Activated naive CD8-positive, alpha-beta T cell (primary cell): ENCODE data around the gene WDR82.

Source experiments
- H3K27ac Mint-ChIP-seq: one replicate; pipeline ENCODE4 v1.8.0; 2021; ENCODE audit warnings: mixed read lengths
- H3K27me3 Mint-ChIP-seq: one replicate; pipeline ENCODE4 v1.8.0; 2021; ENCODE audit warnings: mixed read lengths
- H3K36me3 Mint-ChIP-seq: one replicate; pipeline ENCODE4 v1.8.0; 2021; ENCODE audit warnings: mixed read lengths
- H3K4me1 Mint-ChIP-seq: one replicate; pipeline ENCODE4 v1.8.0; 2021; ENCODE audit warnings: low read depth, mixed read lengths
- H3K4me3 Mint-ChIP-seq: one replicate; pipeline ENCODE4 v1.8.0; 2021; ENCODE audit warnings: mild to moderate bottlenecking, mixed read lengths
- H3K9me3 Mint-ChIP-seq: one replicate; pipeline ENCODE4 v1.8.0; 2021; ENCODE audit warnings: low read depth, mixed read lengths

The WDR82 gene

DNA sequence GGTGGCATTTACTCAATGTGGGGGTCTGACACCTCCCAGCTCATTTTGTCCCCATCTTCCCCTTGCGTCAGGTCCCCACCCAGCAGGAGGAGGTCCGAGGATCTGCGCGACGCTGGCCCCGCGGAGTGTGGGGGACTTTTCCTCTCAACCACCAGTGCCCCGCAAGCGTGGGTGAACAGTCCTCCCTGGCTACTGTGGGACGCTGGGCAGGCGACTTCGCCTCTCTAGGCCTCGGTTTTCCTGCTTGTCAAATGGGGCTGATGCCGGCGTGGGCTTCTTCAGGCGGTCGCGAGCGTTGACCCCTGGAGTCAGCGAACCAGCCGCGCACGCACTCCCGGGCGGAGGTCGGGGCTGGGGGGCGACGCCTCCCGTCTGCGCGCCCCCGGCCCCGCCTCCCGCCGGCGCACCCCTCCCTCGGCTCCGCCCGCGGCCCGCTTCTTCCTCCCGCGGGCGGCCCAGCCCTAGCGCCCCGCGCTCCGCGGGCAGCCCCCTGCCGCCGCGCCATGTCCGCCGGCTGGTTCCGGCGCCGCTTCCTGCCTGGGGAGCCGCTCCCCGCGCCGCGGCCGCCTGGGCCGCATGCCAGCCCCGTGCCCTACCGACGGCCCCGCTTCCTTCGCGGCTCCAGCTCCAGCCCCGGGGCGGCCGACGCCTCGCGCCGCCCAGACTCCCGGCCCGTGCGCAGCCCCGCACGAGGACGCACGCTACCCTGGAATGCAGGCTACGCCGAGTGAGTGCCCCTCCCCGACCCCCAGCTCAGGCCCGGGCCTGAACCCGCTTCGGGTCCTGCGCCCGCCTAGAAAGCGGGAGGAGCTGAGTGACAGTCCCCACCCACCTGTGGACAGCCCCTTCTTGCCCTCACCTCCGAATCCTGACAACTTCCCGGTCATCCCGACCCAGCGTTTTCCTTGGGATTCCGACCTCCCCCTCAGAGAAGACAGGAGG lies 32.9 kb downstream of the WDR82 start, which contains the start of gene PPM1M:
TSS of gene PPM1M (plus strand) at position 438 of the 942 bp plus-strand sequence. CDS start at position 504, 66 bp downstream.
- peaks cover 82% of the 10 kb centered on the region for H3K4me1 Mint-ChIP-seq
- H3K27ac Mint-ChIP-seq, result peak within 1 kb of the TSS; percentile 89
- H3K36me3 Mint-ChIP-seq, result peaks cover 5% of the 10 kb centered on the region
- H3K9me3 Mint-ChIP-seq, result no peaks in the 10 kb centered on the region
- H3K27me3 Mint-ChIP-seq, result no peaks in the 10 kb centered on the region
- peak within 1 kb of the TSS; percentile 90 for H3K4me3 Mint-ChIP-seq

DNA sequence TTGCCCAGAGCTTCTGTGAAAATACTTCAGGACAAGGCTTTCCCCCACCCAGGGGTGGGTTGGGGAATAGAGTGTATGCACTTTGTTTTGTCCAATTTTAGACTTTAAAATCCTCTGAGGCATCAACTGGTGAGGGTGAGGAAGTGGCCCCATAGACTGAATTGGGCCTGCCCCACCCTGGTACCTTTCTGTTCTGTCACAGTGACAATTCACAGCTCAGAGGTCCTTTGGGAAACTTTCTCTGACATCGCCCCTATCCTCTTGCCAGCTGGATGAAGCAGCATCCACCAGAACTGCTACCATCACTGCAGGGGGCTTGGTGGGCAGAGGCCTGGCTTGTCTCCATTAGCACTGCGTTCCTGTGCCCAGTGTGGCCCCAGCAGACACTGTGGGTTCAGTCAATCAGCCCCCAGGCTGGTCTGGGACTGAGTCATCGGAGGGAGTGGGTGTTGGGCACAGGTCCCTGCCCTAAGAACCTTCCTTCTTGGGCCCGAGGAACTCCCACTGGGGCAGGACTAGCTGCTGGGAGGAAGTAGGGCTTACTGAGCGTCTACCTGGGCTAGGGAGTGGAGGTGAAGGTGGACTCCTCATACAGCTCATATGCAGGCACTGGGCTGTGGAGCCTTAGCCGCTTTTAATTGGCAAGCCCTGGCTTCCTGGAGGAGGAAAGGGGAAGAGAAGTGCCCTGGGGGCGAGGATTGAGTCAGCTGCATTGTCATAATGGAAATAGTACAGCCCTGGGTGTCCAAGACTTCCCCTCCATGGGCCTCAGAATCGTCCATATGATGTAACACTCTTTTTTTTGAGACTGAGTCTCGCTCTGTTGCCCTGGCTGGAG lies 34.4 kb downstream of the WDR82 start:
- Mint-ChIP-seq H3K4me3 (peak overlapping the region; percentile 81), H3K27ac (peak overlapping the region; percentile 89), H3K36me3 (peaks cover 3% of the 10 kb centered on the region), H3K4me1 (peaks cover 79% of the 10 kb centered on the region), H3K27me3 (no peaks in the 10 kb centered on the region), H3K9me3 (no peaks in the 10 kb centered on the region)

DNA sequence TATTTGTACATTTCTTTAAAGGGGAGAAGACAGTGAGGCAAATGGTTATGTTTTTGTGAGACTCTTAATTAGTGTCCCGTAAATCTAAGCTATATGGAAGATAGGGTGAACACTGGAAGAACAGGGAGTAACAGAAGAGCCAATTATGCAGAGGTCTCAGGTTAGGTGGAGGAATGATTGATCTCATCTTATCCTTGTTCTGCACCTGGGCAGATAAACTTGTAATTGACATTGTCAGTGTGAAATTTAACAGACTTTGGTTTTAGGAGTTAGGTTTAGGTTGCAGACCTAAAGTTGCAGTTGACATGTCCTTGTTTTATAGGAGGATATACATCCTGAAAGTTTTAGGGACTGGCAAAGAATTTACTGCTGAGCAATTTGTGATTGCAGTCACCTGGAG lies 36.4 kb downstream of the WDR82 start:
- Mint-ChIP-seq H3K27ac (peak overlapping the region; percentile 87), H3K9me3 (no peaks in the 10 kb centered on the region), H3K4me1 (peaks cover 70% of the 10 kb centered on the region), H3K27me3 (no peaks in the 10 kb centered on the region), H3K4me3 (peak overlapping the region; percentile 36), H3K36me3 (no peaks in the 10 kb centered on the region)

DNA sequence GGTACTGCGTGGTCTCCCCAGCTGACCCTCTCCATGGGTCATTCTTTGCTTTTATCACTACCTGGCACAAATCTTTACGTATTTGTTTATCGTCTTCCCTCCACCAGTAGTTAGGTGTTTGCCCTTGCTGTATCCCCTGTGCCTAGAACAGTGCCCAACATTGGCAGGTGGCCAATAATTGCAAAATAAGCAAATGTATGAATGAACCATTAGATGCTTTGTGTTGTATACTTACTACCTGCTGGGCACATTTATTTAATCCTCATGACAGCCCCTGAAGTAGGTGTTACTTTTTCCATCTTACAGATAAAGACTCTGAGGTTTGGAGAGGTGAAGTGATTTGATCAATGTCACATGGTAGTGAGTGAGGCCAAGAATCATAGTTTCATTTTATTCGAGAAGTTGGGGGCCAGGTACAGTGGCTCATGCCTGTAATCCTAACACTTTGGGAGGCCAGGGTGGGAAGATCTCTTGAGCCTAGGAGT lies 37.5 kb downstream of the WDR82 start:
- Mint-ChIP-seq H3K4me3 (peak overlapping the region; percentile 99), H3K27me3 (no peaks in the 10 kb centered on the region), H3K9me3 (no peaks in the 10 kb centered on the region), H3K36me3 (no peaks in the 10 kb centered on the region), H3K4me1 (peaks cover 72% of the 10 kb centered on the region), H3K27ac (peak overlapping the region; percentile 91)

DNA sequence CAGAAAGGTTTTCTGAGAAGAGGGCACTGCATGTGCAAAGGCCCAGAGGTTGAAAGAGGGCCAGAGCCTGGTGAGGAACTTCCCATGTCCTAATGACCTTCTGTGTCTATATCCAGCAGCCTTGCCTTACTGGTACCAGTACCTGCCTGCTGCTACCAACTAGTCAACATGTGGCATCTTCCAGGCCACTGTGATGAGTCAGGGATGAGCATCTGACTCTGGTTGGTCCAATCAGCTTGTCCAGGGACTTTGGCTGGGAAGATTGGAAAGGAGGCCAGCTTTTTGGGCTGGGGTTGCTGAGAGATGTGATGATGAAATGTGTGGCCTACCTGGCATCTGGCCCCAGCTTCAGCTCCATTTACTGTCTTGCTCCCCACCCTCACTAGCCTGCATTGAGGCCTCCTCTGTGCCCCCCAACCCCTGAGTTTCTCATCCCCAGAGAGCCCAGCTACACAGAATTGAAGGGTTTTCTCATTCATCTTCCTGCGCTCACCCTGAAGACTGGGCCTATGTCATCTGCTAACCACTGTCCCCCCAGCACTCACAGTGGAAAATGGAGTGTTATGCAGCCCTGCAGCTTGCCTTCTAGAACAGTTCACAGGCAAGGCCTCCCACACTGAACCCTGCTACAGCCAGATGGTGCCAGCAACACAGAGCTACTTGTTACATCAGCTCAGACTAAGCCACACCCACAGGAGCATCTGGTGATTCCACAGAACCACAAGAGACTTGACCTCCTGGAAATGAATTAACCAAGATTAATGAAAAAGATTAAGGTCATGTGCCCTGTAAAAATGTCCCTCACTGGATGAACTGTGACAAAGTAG lies 38.2 kb downstream of the WDR82 start:
- Mint-ChIP-seq H3K36me3 (no peaks in the 10 kb centered on the region), H3K9me3 (no peaks in the 10 kb centered on the region), H3K4me3 (peak overlapping the region; percentile 99), H3K27ac (peak overlapping the region; percentile 91), H3K27me3 (no peaks in the 10 kb centered on the region), H3K4me1 (peaks cover 78% of the 10 kb centered on the region)

DNA sequence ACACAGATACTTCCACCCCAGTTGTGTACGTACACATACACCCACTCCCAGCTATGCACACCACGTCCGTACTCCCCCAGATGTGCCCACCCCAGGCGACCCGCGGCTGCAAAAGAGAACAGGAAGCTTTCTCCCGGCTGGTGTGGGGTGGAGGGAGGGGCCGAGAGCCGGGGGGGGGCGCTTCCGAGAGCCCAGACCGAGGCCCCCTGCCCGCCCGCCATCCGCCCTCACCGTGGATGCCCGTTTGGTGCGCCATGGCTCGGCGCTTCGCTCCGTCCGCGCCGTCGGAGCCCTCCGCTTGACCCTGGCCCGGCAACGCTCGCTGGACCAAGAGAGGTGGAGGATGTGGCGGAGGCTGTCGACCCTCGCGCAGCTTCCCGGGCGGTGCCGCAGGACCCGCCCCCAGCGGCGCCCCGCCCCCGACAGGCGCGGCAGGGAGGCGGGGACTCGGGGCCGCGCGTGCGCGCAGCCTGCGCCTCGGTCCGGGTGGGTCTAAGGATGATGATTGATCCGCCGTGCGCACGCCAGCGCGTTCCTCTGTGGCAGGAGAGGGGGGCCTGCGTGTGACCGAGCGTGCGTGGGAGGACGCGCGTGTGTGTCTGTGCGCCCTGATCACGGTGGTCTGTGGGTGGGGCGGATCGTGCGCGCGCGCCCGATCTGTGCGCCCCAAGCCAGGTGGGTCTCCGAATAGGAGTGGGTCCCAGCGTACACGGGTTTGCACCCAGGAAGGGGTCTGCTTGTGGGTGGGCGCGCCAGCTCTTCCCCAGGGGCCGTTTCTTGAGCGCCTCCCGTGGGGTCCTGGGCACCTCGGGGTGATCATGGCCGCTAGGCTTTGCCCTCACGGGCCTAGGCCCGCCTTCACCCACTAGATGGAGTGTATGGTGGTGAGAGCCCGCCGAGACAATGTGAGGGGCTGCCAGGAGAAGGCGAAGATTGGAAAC lies 39.4 kb downstream of the WDR82 start, which contains the start of gene TWF2:
TSS of gene TWF2 (minus strand) at position 398 of the 941 bp plus-strand sequence. CDS start at position 256, 142 bp downstream.
- Mint-ChIP-seq H3K27me3 (no peaks in the 10 kb centered on the region), H3K4me3 (peak within 1 kb of the TSS; percentile 99), H3K27ac (peak within 1 kb of the TSS; percentile 95), H3K36me3 (no peaks in the 10 kb centered on the region), H3K4me1 (peaks cover 76% of the 10 kb centered on the region), H3K9me3 (no peaks in the 10 kb centered on the region)

DNA sequence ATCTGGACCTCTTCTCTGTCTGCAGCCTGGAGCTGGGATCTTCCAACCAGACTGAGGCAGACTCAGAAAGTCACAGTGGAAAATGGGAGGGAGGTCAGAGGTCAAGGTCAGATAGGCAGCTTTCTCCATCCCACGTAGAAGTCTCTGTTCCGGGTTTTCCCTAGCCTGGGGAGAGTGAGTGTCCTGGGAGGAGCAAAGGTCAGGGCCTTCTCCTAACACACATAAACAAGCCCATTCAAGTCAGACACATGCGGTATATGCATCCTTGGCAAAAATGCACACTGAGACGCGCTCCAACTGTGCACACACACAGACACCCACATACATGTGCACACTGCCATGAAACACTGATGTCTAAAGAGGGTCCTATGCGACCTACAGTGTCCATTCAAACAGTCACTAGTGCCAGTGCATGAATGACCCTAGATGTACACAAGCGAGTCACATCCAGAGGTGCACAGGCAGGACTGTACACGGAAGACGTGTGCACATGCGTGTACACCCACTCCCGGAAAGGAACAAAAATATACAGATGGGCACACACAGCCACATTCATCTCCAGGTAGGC lies 40.2 kb downstream of the WDR82 start:
- Mint-ChIP-seq H3K9me3 (no peaks in the 10 kb centered on the region), H3K36me3 (no peaks in the 10 kb centered on the region), H3K27ac (peak overlapping the region; percentile 95), H3K4me3 (peak overlapping the region; percentile 99), H3K4me1 (peaks cover 75% of the 10 kb centered on the region), H3K27me3 (no peaks in the 10 kb centered on the region)

DNA sequence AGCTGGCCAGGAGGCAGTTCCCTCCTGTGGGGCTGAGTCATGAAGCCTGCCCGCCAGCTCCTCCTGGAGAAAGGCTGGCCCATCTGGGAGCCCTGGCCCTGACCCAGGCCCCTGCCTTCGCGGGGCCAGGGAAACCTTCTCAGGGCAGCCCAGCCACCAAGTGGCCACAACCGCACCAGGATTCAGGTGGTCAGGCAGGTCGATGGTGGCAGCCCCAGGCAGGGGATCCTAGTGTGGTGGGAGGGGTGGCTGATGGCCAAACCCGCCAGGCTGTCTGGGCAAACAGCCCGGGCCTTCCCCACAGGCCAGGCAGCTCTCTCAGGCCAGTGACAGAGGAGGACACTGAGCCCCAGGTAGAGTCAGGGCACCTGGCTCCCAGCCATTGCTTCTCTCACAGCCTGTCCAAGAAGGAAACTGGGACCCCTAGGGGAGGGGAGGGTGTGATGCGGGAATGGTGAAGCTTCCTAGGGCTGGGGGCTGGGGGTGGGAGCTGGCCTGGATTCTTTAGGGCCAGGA lies 40.7 kb downstream of the WDR82 start:
- H3K4me3 Mint-ChIP-seq, result peak overlapping the region; percentile 99
- H3K27me3 Mint-ChIP-seq, result no peaks in the 10 kb centered on the region
- H3K27ac Mint-ChIP-seq, result peak overlapping the region; percentile 95
- no peaks in the 10 kb centered on the region for H3K36me3 Mint-ChIP-seq
- no peaks in the 10 kb centered on the region for H3K9me3 Mint-ChIP-seq
- H3K4me1 Mint-ChIP-seq, result peaks cover 76% of the 10 kb centered on the region

DNA sequence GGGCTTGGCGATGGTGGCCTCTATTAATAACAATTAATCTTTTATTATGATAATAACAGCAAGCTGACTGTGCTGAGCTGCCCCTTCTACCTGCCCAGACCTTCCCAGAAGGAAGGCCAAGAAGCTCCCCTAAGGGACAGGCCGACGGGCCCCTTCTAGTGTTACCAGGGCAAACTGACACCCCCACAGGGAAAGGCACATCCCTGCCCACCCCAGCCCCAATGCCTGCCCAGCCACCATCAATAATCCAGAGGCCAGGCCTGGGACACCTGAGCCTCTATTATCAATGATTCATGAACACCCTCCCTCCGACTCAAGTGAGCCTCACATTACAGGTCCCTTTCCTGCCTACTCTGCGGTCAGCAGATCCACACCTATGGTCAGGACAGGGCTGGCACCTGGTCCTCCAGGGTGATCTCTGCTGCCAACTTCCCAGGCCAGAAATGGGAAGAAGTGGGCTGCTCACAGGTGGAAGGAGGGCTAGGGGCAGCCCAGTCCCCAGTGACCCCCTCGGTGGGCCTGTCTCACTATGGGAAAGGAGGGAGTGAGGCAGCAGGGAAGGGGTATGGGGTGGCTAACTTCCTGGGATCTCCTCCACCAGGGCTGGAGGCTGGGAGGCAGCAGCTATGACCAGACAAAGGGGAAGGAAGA lies 41.3 kb downstream of the WDR82 start:
- Mint-ChIP-seq H3K27me3 (no peaks in the 10 kb centered on the region), H3K4me1 (peaks cover 79% of the 10 kb centered on the region), H3K36me3 (no peaks in the 10 kb centered on the region), H3K27ac (peak overlapping the region; percentile 85), H3K4me3 (peak overlapping the region; percentile 76), H3K9me3 (no peaks in the 10 kb centered on the region)

DNA sequence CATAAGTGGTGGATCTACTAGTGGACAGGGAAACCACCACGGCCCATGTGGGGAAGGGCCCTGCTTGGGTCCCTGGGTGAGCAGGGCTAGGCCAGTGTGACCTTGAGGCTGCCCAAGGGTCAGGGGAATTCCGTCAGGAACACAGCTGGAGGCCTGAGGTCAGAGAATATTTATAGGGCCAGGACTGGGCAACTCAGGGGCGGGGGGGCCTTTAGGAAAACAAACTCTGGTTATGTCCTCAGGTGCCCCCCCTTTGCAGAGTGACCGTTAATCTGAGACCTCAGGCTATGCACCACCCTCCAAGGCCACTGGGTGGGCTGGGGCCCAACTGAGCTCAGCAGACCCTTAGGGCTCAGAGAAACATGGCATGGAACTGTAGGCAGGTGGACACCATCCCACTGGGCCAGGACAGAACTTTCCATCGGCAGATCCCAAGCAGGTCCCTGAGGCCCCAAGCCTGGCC lies 42.0 kb downstream of the WDR82 start:
- Mint-ChIP-seq H3K36me3 (no peaks in the 10 kb centered on the region), H3K27me3 (no peaks in the 10 kb centered on the region), H3K9me3 (no peaks in the 10 kb centered on the region), H3K4me1 (peaks cover 77% of the 10 kb centered on the region), H3K27ac (peak overlapping the region; percentile 85), H3K4me3 (peak overlapping the region; percentile 67)

DNA sequence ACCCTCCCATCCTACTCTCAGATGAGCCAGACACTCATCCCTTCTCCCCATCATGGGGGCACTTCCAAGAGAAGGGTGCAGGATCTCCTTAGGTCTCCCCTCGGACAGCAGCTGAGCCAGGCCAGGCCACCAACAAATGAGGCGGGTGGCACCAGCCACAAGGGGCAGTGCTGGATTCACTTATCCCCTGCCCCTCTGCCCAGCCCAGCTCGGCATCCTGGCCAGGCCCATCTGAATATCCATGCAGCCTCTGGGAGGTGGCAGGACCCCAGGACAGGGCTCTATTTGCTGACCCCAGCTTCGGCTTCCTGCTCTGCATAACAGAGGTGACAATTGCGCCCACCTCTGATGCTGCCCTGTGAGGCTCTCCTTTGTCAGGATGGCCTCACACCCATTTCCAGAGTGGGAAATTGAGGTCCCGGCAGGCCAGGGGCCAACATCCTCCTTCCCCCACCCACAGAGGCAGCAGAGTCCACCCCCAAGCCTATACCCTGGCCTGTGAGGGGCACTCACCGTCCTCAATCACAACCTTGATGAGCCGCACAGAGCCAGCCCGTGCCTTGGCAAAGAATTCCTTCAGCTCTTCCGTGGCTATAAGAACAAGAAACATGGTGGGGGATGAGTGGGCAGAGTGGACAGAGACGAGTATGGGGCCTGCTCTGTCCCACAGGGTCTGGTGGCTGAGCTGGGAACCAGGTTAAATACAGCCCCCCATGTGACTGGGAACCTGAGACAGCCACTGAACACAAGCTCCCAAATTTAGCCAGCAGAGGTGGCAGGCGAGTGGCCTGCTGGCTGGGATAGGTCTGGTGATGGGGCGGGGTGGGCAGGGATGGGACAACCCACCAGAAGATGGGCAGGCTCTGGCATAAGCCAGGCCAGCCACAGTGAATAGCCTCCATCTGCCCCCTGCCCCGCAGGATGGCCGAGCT lies 43.7 kb downstream of the WDR82 start:
- Mint-ChIP-seq H3K4me1 (peaks cover 64% of the 10 kb centered on the region), H3K27ac (peak overlapping the region; percentile 76), H3K36me3 (no peaks in the 10 kb centered on the region), H3K9me3 (no peaks in the 10 kb centered on the region), H3K27me3 (no peaks in the 10 kb centered on the region), H3K4me3 (peak overlapping the region; percentile 42)

DNA sequence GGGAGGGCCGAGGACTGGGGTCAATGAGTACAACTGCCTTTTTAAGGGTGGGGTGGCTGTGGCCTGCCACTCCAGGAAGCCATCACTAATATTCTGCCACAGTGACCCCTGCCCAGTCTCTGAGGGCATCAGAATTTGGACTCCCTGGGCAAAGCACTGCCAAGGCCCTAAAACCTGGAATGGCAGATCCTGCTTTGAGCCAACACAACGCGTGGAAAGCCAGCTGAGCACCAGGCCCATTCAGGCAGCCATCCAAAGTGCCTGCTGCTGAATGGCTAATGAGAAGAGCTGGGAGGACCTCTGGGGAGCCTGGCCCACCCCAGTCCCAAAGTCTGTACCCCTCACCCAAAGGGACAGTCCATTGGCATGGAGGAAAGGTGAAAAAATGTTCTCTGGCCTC lies 44.5 kb downstream of the WDR82 start:
- peaks cover 61% of the 10 kb centered on the region for H3K4me1 Mint-ChIP-seq
- no peaks in the 10 kb centered on the region for H3K27me3 Mint-ChIP-seq
- peak overlapping the region; percentile 76 for H3K27ac Mint-ChIP-seq
- no peaks in the 10 kb centered on the region for H3K9me3 Mint-ChIP-seq
- H3K36me3 Mint-ChIP-seq, result no peaks in the 10 kb centered on the region
- H3K4me3 Mint-ChIP-seq, result peak overlapping the region; percentile 42
